A549 treated with dexamethasone at 1 μM for 4 hours (cell line): ENCODE results near the gene NME9. TPM values are rescaled to one million over a fixed set of nuclear protein-coding genes. Genes with fewer than 3 reads are reported as not detected.

ENCODE experiments used
- total RNA-seq: library from RNA; stranded (reverse); fragments of 200-300 nt; extraction: Qiagen RNA extraction; gene quantifications from 5 replicates; pipeline ENCODE4 v1.2.3, GENCODE V29; 2022

Gene NME9, protein sequence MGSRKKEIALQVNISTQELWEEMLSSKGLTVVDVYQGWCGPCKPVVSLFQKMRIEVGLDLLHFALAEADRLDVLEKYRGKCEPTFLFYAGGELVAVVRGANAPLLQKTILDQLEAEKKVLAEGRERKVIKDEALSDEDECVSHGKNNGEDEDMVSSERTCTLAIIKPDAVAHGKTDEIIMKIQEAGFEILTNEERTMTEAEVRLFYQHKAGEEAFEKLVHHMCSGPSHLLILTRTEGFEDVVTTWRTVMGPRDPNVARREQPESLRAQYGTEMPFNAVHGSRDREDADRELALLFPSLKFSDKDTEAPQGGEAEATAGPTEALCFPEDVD
- 0.14 TPM in 1 of 5 replicates, not detected in the others for total RNA-seq

DNA sequence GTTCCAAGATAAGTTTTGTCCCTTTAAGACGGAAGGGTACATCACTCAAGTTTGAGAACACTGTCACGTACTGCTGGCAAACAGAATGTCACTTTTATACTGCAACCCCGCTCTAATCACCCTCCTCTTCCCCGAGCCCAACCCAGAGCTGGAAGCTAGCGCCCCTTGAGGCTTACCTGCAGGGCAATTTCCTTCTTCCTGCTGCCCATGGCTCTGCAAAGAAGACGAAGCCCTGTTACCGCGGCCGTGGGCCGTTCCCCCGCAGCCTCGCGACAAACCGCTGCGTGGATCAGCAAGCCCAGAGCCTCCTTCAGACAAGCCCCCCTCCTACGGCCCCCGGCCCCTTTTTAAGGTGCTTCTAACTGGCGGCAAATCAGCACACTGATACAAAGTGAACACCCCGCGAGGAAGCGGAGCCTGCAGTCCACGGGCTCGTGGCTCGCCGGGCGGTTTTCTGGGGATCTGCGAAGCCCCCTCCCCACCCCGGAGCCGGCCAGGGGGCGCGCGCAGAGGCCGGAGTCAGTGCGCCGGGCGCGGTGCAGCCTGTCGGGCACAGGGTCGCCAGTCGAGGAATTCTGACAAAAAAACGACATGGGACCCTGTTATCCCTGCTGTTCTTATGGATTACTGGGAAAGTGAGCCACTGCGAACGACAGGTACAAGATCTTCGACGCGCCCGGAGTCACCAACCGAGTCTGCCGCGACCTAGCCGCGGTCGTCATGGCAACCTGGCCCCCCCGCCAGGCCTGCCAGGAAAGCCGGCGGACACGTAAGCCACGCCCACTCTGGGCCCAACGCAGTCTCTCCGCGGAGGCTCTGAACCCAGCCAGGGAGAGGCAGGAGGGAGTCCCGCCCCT is at the start of gene NME9:
NME9 (minus strand) TSS at position 725 of the 857 bp plus-strand sequence; CDS start at position 209, 516 bp downstream.

DNA sequence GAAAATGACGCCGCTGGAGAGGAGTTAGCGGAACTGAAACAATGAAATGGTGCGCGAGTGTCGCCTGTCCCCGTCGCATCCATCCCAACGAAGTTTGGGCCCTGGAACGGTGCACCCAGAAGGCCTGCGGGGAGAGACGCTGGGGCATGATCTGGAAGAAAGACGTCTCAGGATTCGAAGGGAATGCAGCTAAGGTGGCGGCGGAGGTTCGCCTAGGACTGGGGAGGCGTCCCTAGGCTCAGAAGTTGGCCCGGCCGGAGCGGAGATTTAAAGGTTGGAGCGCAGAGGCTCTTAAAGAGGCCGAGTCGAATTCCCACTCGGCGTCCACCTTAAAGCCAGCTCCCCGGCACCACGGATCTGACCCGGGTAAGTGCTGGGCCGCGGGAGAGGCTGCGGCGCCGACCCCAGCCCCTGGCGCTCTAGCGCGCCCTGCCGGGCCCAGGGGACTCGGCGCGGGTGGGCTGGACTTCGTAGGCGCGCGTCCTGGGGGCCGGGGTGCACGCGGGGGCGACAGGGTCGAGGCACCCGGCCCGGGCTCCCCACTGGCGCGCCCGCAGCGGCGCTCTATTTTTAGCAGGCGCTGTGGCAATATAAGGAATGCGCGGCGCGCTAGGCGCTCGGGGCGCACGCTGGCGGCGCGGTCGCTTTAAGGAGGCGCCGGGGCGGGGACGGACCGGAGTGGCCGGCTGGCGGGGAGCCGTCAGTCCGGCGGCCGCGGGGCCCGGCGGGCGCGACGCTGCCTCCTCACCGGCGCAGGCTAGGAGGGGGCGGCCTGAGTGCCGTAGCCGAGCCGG is 18.5 kb upstream of the NME9 start, which contains the start of gene MRAS:
MRAS (plus strand) TSS at position 620 of the 794 bp plus-strand sequence. CDS start 24,305 bp downstream, outside the sequence.

Other genes with a start within 250 kb of the NME9 start
- gene DZIP1L, start 214.2 kb downstream of the NME9 start, total RNA-seq, result 8.0 to 12.5 TPM (median 11.0 TPM) in 5 replicates
- not detected in 5 replicates for gene A4GNT, start 197.5 kb downstream of the NME9 start, total RNA-seq
- 11.7 to 13.7 TPM (median 13.2 TPM) in 5 replicates for gene DBR1, start 154.9 kb downstream of the NME9 start, total RNA-seq
- 37.0 to 48.3 TPM (median 42.2 TPM) in 5 replicates for gene ARMC8, start 142.6 kb downstream of the NME9 start, total RNA-seq
- gene MRAS, start 18.7 kb upstream of the NME9 start, total RNA-seq, result 7.8 to 11.0 TPM (median 9.5 TPM) in 5 replicates
- 0.36 to 0.79 TPM (median 0.52 TPM) in 5 replicates for gene ESYT3, start 104.8 kb upstream of the NME9 start, total RNA-seq